Measurements from ENCODE around the gene MBLAC2. TPM values are rescaled to one million over a fixed set of nuclear protein-coding genes. Genes with fewer than 3 reads are reported as not detected.

The MBLAC2 gene
- total and polyA plus RNA-seq, 2 donors (not counting 1 experiment from before 2014, with no cell fraction given): 3.0 to 4.0 TPM

DNA sequence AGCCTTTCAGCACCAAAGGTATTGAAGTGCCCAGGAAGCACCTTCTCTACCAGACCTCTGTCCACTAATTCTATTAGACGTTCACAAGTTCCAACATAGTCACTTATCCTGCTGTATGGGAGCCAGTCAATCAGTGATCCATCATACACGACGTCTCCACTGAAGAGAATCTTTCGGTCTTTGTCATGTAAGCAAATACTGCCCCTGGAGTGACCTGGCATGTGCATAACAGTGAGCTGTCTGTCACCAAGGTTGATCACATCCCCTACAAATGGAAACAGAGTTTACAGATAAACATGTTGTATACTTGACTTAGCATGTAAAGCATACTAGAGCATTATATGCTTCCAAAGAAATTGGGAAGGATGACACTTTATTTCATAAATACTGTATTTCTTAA is 13.3 kb downstream of the MBLAC2 start:
- Histone ChIP-seq H2AFZ (ENCODE audit: low read length) (no peak overlapping the region), H3K9me3 (ENCODE audit: control insufficient read depth, insufficient read depth, low read depth, low read length) (no peaks in the 10 kb centered on the region), H3K79me2 (ENCODE audit: control insufficient read depth, insufficient read depth, low read length) (no peaks in the 10 kb centered on the region), H3K4me1 (ENCODE audit: control insufficient read depth, extremely low read depth, insufficient read depth, low read length) (no peaks in the 10 kb centered on the region), H3K27ac (ENCODE audit: insufficient read depth, low read length) (no peak overlapping the region), H3K36me3 (ENCODE audit: control insufficient read depth, insufficient read depth, low read length) (no peaks in the 10 kb centered on the region), H3K4me3 (replicated peaks in 1 of 4; ENCODE audit: control extremely low read depth in 1 of 4, insufficient read depth in 1 of 4, low read depth in 3 of 4, low read length in 4 of 4) (no peak overlapping the region), H3K9ac (ENCODE audit: insufficient read depth, low read length) (no peak overlapping the region), H4K20me1 (ENCODE audit: control insufficient read depth, extremely low read depth, insufficient read depth, low read length) (no peaks in the 10 kb centered on the region), H3K27me3 (ENCODE audit: control insufficient read depth, insufficient read depth, low read length) (no peaks in the 10 kb centered on the region), H3K4me2 (ENCODE audit: extremely low read depth, insufficient read depth, low read length) (no peak overlapping the region)
- no peak for TF ChIP-seq EZH2 (IDR thresholded peaks at IDR 0.05; ENCODE audit: low read length, missing control alignments)
- TF ChIP-seq, protein P1, sequence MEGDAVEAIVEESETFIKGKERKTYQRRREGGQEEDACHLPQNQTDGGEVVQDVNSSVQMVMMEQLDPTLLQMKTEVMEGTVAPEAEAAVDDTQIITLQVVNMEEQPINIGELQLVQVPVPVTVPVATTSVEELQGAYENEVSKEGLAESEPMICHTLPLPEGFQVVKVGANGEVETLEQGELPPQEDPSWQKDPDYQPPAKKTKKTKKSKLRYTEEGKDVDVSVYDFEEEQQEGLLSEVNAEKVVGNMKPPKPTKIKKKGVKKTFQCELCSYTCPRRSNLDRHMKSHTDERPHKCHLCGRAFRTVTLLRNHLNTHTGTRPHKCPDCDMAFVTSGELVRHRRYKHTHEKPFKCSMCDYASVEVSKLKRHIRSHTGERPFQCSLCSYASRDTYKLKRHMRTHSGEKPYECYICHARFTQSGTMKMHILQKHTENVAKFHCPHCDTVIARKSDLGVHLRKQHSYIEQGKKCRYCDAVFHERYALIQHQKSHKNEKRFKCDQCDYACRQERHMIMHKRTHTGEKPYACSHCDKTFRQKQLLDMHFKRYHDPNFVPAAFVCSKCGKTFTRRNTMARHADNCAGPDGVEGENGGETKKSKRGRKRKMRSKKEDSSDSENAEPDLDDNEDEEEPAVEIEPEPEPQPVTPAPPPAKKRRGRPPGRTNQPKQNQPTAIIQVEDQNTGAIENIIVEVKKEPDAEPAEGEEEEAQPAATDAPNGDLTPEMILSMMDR (conservative IDR thresholded peaks at IDR 0.05 in 1 of 2, IDR thresholded peaks at IDR 0.05 in 1 of 2; ENCODE audit: low read depth in 1 of 2, low read length in 2 of 2): no peak
- DNase-seq (ENCODE audit: low read depth in 2 of 2): no peak

DNA sequence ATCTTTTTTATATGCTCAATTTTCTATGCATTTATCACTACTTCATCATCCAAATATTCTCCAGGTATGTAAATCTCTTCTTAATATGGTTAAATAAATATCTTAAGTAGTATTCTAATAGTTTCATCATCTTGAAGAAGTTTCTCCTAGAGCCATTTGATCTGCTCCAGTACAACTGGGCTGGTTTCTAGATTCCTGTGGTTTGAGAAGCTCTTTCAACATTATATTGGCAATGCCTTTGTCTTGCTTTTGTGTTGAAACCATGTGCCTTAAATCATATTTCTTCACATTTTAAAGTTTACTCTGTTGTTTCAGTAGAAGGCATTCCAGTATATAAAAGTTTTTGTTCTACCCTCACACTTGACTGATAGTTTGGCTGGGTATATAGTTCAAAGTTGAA is 27.6 kb downstream of the MBLAC2 start:
- no peak overlapping the region for H3K4me2 ChIP-seq (ENCODE audit: extremely low read depth, insufficient read depth, low read length)
- no peaks in the 10 kb centered on the region for H3K27me3 ChIP-seq (ENCODE audit: control insufficient read depth, insufficient read depth, low read length)
- no peaks in the 10 kb centered on the region for H3K79me2 ChIP-seq (ENCODE audit: control insufficient read depth, insufficient read depth, low read length)
- DNase-seq (ENCODE audit: low read depth in 2 of 2): peak; percentile 27 to 60
- no peak overlapping the region for H3K27ac ChIP-seq (ENCODE audit: insufficient read depth, low read length)
- no peaks in the 10 kb centered on the region for H3K36me3 ChIP-seq (ENCODE audit: control insufficient read depth, insufficient read depth, low read length)
- TF ChIP-seq, protein P1 (conservative IDR thresholded peaks at IDR 0.05 in 1 of 2, IDR thresholded peaks at IDR 0.05 in 1 of 2; ENCODE audit: low read depth in 1 of 2, low read length in 2 of 2): no peak
- TF ChIP-seq EZH2 (IDR thresholded peaks at IDR 0.05; ENCODE audit: low read length, missing control alignments): no peak
- H3K4me3 ChIP-seq (replicated peaks in 1 of 4; ENCODE audit: control extremely low read depth in 1 of 4, insufficient read depth in 1 of 4, low read depth in 3 of 4, low read length in 4 of 4): no peak overlapping the region
- H3K4me1 ChIP-seq (ENCODE audit: control insufficient read depth, extremely low read depth, insufficient read depth, low read length): no peaks in the 10 kb centered on the region
- H4K20me1 ChIP-seq (ENCODE audit: control insufficient read depth, extremely low read depth, insufficient read depth, low read length): no peaks in the 10 kb centered on the region
- no peak overlapping the region for H3K9ac ChIP-seq (ENCODE audit: insufficient read depth, low read length)
- H3K9me3 ChIP-seq (ENCODE audit: control insufficient read depth, insufficient read depth, low read depth, low read length): no peaks in the 10 kb centered on the region
- H2AFZ ChIP-seq (ENCODE audit: low read length): no peak overlapping the region

DNA sequence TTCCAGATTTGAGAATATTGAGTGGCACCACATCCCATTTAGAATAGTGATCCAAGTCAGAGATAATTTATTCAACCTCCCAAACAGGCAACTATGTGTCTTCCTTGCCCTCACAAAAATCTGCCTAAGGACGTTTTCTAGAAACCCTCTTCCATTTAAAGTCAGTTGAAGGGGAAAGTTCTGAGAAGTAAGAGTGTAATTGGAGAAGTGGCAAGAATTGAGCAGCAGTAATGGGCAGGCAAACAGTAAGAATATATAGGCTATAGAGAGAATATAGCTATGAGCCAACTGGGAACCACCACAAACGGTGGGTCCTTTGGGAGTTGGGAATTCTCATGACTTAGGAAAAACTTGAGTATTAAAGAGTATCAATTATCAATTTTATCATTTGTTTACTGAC is 33.9 kb downstream of the MBLAC2 start:
- no peaks in the 10 kb centered on the region for H3K79me2 ChIP-seq (ENCODE audit: control insufficient read depth, insufficient read depth, low read length)
- no peak overlapping the region for H3K4me2 ChIP-seq (ENCODE audit: extremely low read depth, insufficient read depth, low read length)
- H3K9me3 ChIP-seq (ENCODE audit: control insufficient read depth, insufficient read depth, low read depth, low read length): no peaks in the 10 kb centered on the region
- no peaks in the 10 kb centered on the region for H3K36me3 ChIP-seq (ENCODE audit: control insufficient read depth, insufficient read depth, low read length)
- H4K20me1 ChIP-seq (ENCODE audit: control insufficient read depth, extremely low read depth, insufficient read depth, low read length): no peaks in the 10 kb centered on the region
- peak overlapping the region; percentile 5 for H2AFZ ChIP-seq (ENCODE audit: low read length)
- no peaks in the 10 kb centered on the region for H3K4me1 ChIP-seq (ENCODE audit: control insufficient read depth, extremely low read depth, insufficient read depth, low read length)
- no peak overlapping the region for H3K27ac ChIP-seq (ENCODE audit: insufficient read depth, low read length)
- no peak for TF ChIP-seq EZH2 (IDR thresholded peaks at IDR 0.05; ENCODE audit: low read length, missing control alignments)
- TF ChIP-seq, protein P1 (conservative IDR thresholded peaks at IDR 0.05 in 1 of 2, IDR thresholded peaks at IDR 0.05 in 1 of 2; ENCODE audit: low read depth in 1 of 2, low read length in 2 of 2): no peak
- H3K4me3 ChIP-seq (replicated peaks in 1 of 4; ENCODE audit: control extremely low read depth in 1 of 4, insufficient read depth in 1 of 4, low read depth in 3 of 4, low read length in 4 of 4): no peak overlapping the region
- H3K9ac ChIP-seq (ENCODE audit: insufficient read depth, low read length): no peak overlapping the region
- H3K27me3 ChIP-seq (ENCODE audit: control insufficient read depth, insufficient read depth, low read length): peaks cover 5% of the 10 kb centered on the region
- DNase-seq (ENCODE audit: low read depth in 2 of 2): no peak
